LHCN-M2 (cell line): ENCODE data around the gene SLC17A2. TPM values are rescaled to one million over a fixed set of nuclear protein-coding genes. Genes with fewer than 3 reads are reported as not detected.
A peak's percentile ranks its signal among the peaks of the same experiment; 100 is the strongest.

Experiments used
- DNase-seq: peaks from one replicate; pipeline ENCODE4 v3.0.0-alpha.2; 2012; ENCODE audit warnings: low read depth
- total RNA-seq: library from RNA; depleted of rRNA; stranded (reverse); fragments of >200 nt; gene quantifications from 2 replicates; pipeline ENCODE4 v1.2.3, GENCODE V29; 2014

The SLC17A2 gene
- total RNA-seq, 1 experiment from 2014 or later: not detected

- DNase-seq: no peak
Observed at GRCh38 chr6:25919657-25920056, 10.8 kb downstream of the SLC17A2 start.

- DNase-seq: no peak
Observed at GRCh38 chr6:25918083-25918683, 12.3 kb downstream of the SLC17A2 start.

GRCh38 chr6:25916789-25917490 lies 13.6 kb downstream of the SLC17A2 start:
- DNase-seq: no peak

- DNase-seq: no peak
Observed at GRCh38 chr6:25916330-25916729, 14.2 kb downstream of the SLC17A2 start.

GRCh38 chr6:25913741-25914140 lies 16.8 kb downstream of the SLC17A2 start:
- no peak for DNase-seq

GRCh38 chr6:25911351-25911750 lies 19.1 kb downstream of the SLC17A2 start:
- DNase-seq: no peak

- DNase-seq: no peak
Observed at GRCh38 chr6:25907475-25908014, 22.9 kb downstream of the SLC17A2 start.

GRCh38 chr6:25903467-25904099 lies 26.9 kb downstream of the SLC17A2 start:
- no peak for DNase-seq

- DNase-seq: no peak
Observed at GRCh38 chr6:25902071-25902470, 28.4 kb downstream of the SLC17A2 start.

GRCh38 chr6:25900843-25901242 lies 29.6 kb downstream of the SLC17A2 start:
- DNase-seq: no peak

- no peak for DNase-seq
Observed at GRCh38 chr6:25899580-25900408, 30.7 kb downstream of the SLC17A2 start.

- no peak for DNase-seq
Observed at GRCh38 chr6:25899123-25899522, 31.4 kb downstream of the SLC17A2 start.

- no peak for DNase-seq
Observed at GRCh38 chr6:25898289-25898977, 32.1 kb downstream of the SLC17A2 start.

GRCh38 chr6:25896252-25896651 lies 34.2 kb downstream of the SLC17A2 start:
- no peak for DNase-seq

- no peak for DNase-seq
Observed at GRCh38 chr6:25895771-25896170, 34.7 kb downstream of the SLC17A2 start.

GRCh38 chr6:25893778-25894177 lies 36.7 kb downstream of the SLC17A2 start:
- DNase-seq: no peak

- no peak for DNase-seq
Observed at GRCh38 chr6:25892877-25893276, 37.6 kb downstream of the SLC17A2 start.

GRCh38 chr6:25889877-25890853 lies 40.3 kb downstream of the SLC17A2 start:
- DNase-seq: peak; percentile 58

- no peak for DNase-seq
Observed at GRCh38 chr6:25888626-25889025, 41.9 kb downstream of the SLC17A2 start.

- no peak for DNase-seq
Observed at GRCh38 chr6:25886066-25886465, 44.4 kb downstream of the SLC17A2 start.
